Measurements from ENCODE around the gene ZNF292. TPM values are rescaled to one million over a fixed set of nuclear protein-coding genes. Genes with fewer than 3 reads are reported as not detected.

Gene ZNF292
- total RNA-seq, 4 donors from 2014 or later: 16.5 to 38.9 (median 17.3) TPM

DNA sequence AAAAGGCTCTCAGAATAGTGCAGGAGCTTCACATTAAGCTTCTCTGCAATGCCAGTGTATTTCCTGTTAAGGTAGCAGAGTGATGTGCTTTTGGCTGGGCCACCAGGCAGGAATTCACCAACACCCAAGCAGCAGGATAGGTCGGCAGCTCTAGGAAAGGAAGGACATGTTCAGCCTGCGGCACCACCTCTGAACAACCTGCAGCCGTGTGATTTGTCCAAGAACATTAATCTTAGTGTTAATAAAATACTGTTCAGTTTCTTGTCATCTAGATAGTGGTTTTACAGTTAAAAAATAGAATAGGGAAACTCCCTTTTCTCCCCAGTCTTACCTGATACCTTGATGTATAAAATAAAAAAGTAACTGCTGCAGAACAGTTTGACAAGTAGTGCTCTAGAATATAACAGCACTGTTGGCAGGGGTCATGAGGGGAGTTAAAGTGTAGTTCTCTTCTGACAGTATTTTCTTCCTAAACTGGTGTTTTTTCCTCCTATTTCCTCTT lies 18.8 kb downstream of the ZNF292 start:
- WGBS, 2 donors: 14 to 39% methylated on average over 3 of the region's 3 CpGs
- no peaks in the 10 kb centered on the region for H3K27me3 ChIP-seq
- peaks cover 6 to 62% (median 31%) of the 10 kb centered on the region in 3 donors for H3K4me1 ChIP-seq
- H3K36me3 ChIP-seq: peaks cover 0 to 7% (median 0%) of the 10 kb centered on the region in 3 donors
- TF ChIP-seq POLR2A (IDR thresholded peaks at IDR 0.05): no peak
- TF ChIP-seq, protein P1, sequence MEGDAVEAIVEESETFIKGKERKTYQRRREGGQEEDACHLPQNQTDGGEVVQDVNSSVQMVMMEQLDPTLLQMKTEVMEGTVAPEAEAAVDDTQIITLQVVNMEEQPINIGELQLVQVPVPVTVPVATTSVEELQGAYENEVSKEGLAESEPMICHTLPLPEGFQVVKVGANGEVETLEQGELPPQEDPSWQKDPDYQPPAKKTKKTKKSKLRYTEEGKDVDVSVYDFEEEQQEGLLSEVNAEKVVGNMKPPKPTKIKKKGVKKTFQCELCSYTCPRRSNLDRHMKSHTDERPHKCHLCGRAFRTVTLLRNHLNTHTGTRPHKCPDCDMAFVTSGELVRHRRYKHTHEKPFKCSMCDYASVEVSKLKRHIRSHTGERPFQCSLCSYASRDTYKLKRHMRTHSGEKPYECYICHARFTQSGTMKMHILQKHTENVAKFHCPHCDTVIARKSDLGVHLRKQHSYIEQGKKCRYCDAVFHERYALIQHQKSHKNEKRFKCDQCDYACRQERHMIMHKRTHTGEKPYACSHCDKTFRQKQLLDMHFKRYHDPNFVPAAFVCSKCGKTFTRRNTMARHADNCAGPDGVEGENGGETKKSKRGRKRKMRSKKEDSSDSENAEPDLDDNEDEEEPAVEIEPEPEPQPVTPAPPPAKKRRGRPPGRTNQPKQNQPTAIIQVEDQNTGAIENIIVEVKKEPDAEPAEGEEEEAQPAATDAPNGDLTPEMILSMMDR (IDR thresholded peaks at IDR 0.05): no peak
- intact Hi-C loops (cut with DNase I): no loop called here
- no peaks in the 10 kb centered on the region for H3K9me3 ChIP-seq
- no peak for DNase-seq
- no peak overlapping the region for H3K4me3 ChIP-seq
- no peak overlapping the region for H3K27ac ChIP-seq

DNA sequence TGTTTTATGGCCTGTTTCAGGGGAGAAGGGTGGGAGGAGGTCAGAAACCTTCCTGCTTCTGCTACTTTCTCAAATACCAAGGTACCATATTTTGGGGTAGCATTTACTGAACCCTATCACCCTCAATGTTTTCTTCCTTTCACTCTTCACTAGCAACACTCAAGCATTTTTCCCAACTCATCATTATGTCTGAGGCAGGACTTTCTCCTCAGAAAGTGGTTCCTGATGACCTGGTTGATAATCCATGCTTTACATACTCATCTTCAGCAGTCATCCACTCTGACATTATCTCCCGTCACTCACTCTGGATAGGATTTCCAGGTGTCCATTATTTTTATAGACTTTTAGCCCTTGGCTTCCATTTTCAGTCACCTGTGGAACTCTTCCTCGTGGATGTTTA lies 21.1 kb downstream of the ZNF292 start:
- H3K4me1 ChIP-seq: peaks cover 6 to 47% (median 27%) of the 10 kb centered on the region in 3 donors
- 81 to 92% methylated on average over 2 of the region's 2 CpGs for WGBS, 2 donors
- intact Hi-C loops (cut with DNase I): no loop called here
- H3K9me3 ChIP-seq: no peaks in the 10 kb centered on the region
- TF ChIP-seq, protein P1 (IDR thresholded peaks at IDR 0.05): no peak
- no peak for TF ChIP-seq POLR2A (IDR thresholded peaks at IDR 0.05)
- H3K4me3 ChIP-seq: no peak overlapping the region
- H3K27ac ChIP-seq: no peak overlapping the region
- H3K36me3 ChIP-seq: peaks cover 0 to 13% (median 0%) of the 10 kb centered on the region in 3 donors
- DNase-seq: no peak
- H3K27me3 ChIP-seq: no peaks in the 10 kb centered on the region

DNA sequence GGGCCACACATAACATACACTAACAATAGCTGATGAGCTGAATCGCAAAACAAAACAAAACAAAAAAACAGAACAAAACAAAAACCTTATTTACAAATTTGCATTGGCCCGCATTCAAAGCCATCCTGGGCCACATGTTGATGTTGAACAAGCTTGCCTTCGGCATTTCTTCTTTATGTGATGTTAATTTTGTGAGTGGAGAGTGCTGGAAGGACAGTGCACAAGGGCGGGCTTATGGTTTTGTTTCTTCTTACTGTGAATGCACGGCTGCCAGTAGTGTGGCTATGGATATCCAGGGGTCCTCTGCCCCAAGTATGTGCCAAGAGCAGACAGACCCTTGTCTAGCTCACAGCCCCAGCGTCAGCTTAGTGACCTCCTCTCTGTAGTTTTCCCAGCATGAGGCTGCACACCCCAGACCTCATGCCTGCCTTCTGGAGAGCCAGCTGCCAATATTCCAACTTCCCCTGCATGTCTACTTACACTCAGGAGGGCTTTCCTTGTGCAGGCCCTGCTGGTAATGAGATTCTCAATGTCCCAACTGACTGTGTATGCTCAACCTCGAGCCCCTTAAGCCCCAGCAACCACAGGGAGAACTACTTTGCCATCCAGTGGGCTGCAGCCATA lies 24.9 kb downstream of the ZNF292 start:
- no peaks in the 10 kb centered on the region for H3K9me3 ChIP-seq
- no peaks in the 10 kb centered on the region for H3K27me3 ChIP-seq
- H3K36me3 ChIP-seq: peaks cover 0 to 18% (median 0%) of the 10 kb centered on the region in 3 donors
- no peak for TF ChIP-seq POLR2A (IDR thresholded peaks at IDR 0.05)
- TF ChIP-seq, protein P1 (IDR thresholded peaks at IDR 0.05): no peak
- H3K4me3 ChIP-seq: no peak overlapping the region
- intact Hi-C loops (cut with DNase I): no loop called here
- H3K27ac ChIP-seq: no peak overlapping the region
- DNase-seq: no peak
- 91 to 96% methylated on average over 6 to 7 of the region's 7 CpGs for WGBS, 2 donors
- peaks cover 0 to 23% (median 0%) of the 10 kb centered on the region in 3 donors for H3K4me1 ChIP-seq

DNA sequence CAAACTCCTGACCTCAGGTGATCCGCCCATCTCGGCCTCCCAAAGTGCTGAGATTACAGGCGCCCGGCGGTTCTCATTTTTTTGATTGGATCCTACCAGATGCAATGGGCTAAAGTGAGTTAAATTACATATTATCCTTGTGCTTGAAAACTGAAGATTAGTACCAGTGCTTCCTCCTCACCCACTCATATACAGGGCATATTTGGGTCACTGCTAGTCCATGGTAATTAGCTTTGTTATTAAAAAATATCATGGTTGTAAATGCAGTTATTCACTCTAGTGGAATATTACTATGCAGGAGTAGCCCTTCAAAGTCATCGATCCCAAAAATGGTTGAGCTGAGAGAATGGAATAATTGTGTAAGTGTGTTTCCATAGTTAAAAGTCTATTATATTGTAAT lies 26.5 kb downstream of the ZNF292 start:
- no peak for DNase-seq
- intact Hi-C loops (cut with DNase I): no loop called here

DNA sequence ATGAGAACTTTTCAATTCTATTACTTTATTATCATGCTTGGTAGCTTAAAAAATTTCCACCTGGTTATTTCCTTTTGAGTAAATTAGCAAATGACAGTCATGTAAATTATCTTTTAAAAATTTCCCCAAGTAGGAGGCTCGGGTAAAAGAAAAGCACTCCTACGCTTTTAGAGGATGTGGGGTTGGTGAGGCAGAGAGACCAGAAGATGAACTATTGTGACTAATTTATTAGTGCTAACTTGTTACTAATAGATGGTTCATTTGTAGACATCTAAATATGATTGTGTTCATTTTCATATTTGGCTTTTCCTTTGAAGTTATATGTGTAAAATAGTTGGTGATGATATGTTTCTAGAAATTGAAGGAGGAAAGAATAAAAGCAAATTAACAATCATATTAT lies 27.0 kb downstream of the ZNF292 start:
- Histone ChIP-seq H3K27ac (no peak overlapping the region), H3K9me3 (no peaks in the 10 kb centered on the region), H3K4me1 (peaks cover 0 to 18% (median 0%) of the 10 kb centered on the region in 3 donors), H3K27me3 (no peaks in the 10 kb centered on the region), H3K36me3 (peaks cover 0 to 31% (median 0%) of the 10 kb centered on the region in 3 donors), H3K4me3 (no peak overlapping the region)
- intact Hi-C loops (cut with DNase I): no loop called here
- whole genome bisulfite sequencing, 2 donors: 58 to 63% methylated on average over 2 of the region's 2 CpGs
- TF ChIP-seq POLR2A (IDR thresholded peaks at IDR 0.05): no peak
- TF ChIP-seq, protein P1 (IDR thresholded peaks at IDR 0.05): no peak
- DNase-seq: no peak

More for the DNA sequence above, 26.5 kb downstream of the ZNF292 start:
- no peak overlapping the region for H3K4me3 ChIP-seq
- H3K4me1 ChIP-seq: peaks cover 0 to 18% (median 0%) of the 10 kb centered on the region in 3 donors
- no peaks in the 10 kb centered on the region for H3K27me3 ChIP-seq
- 74 to 82% methylated on average over 3 to 6 of the region's 6 CpGs for WGBS, 2 donors
- H3K9me3 ChIP-seq: no peaks in the 10 kb centered on the region
- TF ChIP-seq, protein P1 (IDR thresholded peaks at IDR 0.05): no peak
- TF ChIP-seq POLR2A (IDR thresholded peaks at IDR 0.05): no peak
- H3K36me3 ChIP-seq: peaks cover 0 to 31% (median 0%) of the 10 kb centered on the region in 3 donors
- no peak overlapping the region for H3K27ac ChIP-seq

All from esophagus squamous epithelium (tissue), 5 donors.